Colonic mucosa (tissue), 4 donors: Measurements from ENCODE around the gene RAX2. TPM values are rescaled to one million over a fixed set of nuclear protein-coding genes. Genes with fewer than 3 reads are reported as not detected.

ENCODE experiments used
- DNase-seq: peaks from one replicate; pipeline ENCODE4 v3.0.0-alpha.2; 2020
- H3K27ac ChIP-seq: fragments of 200-600 bp; one replicate; pipeline ENCODE4 v1.8.0; 2021
- H3K27me3 ChIP-seq: fragments of 200-600 bp; one replicate; pipeline ENCODE4 v1.8.0; 2021
- H3K36me3 ChIP-seq: fragments of 200-600 bp; one replicate; pipeline ENCODE4 v1.8.0; 2021
- H3K4me1 ChIP-seq: fragments of 200-600 bp; one replicate; pipeline ENCODE4 v1.8.0; 2021; ENCODE audit warnings: mild to moderate bottlenecking
- H3K4me3 ChIP-seq: fragments of 200-600 bp; one replicate; pipeline ENCODE4 v1.8.0; 2021
- H3K9ac ChIP-seq, 2 donors: one replicate each; pipeline ENCODE4 v1.7.0; 2013; ENCODE audit warnings: control low read depth in 2 of 2, low read depth in 2 of 2, low read length in 2 of 2
- H3K9me3 ChIP-seq: fragments of 200-600 bp; one replicate; pipeline ENCODE4 v1.8.0; 2021
- CTCF ChIP-seq: fragments of 200-600 bp; IDR thresholded peaks from one replicate; pipeline ENCODE4 v1.8.0; 2022; ENCODE audit warnings: antibody characterized with exemption, mild to moderate bottlenecking
- intact Hi-C: fragments of 100-400 bp; cut with DNase I; formaldehyde crosslinking; loops from one replicate; pipeline ENCODE4 v1.14.1; 2022
- total RNA-seq, 2 donors: library from RNA; stranded (reverse); fragmentation: NEBNext Ultra II Directional in 1 of 2; extraction: Animal tissue kit (Norgen Biotek cat#: 25700) in 1 of 2; gene quantifications; one replicate each; pipeline ENCODE4 v1.2.1, GENCODE V29; 2021
- donor health status: healthy.
- donor health status: DM: no; HTN: no; CAD: no.
- donor health status: DM: no; HTN: no; CAD: no.

Gene RAX2
- total RNA-seq, 2 donors from 2014 or later: not detected

GRCh38 chr19:3810708-3811355 is 38.8 kb upstream of the RAX2 start:
- H3K4me3 ChIP-seq: no peak overlapping the region

GRCh38 chr19:3809881-3810707 is 38.1 kb upstream of the RAX2 start:
- no peak for DNase-seq
- no peak overlapping the region for H3K9ac ChIP-seq
- no peak for TF ChIP-seq CTCF
- intact Hi-C loops: loop anchor here (10.0 kb wide), 1 partner anchor 45 kb away; the partner anchor contains the start of genes APBA3 and MRPL54
- no peak overlapping the region for H3K27ac ChIP-seq
- no peaks in the 10 kb centered on the region for H3K36me3 ChIP-seq
- no peaks in the 10 kb centered on the region for H3K27me3 ChIP-seq
- no peak overlapping the region for H3K4me3 ChIP-seq
- H3K9me3 ChIP-seq: no peaks in the 10 kb centered on the region
- H3K4me1 ChIP-seq: no peaks in the 10 kb centered on the region

More at GRCh38 chr19:3810708-3811355, 38.8 kb upstream of the RAX2 start:
- Histone ChIP-seq H3K4me1 (no peaks in the 10 kb centered on the region), H3K36me3 (no peaks in the 10 kb centered on the region), H3K27me3 (no peaks in the 10 kb centered on the region), H3K9me3 (no peaks in the 10 kb centered on the region), H3K9ac (no peak overlapping the region), H3K27ac (no peak overlapping the region)
- DNase-seq: no peak
- no peak for TF ChIP-seq CTCF
- intact Hi-C loops: loop anchor here (10.0 kb wide), 1 partner anchor 46 kb away; the partner anchor contains the start of genes APBA3 and MRPL54

GRCh38 chr19:3808420-3809143 is 36.6 kb upstream of the RAX2 start:
- Histone ChIP-seq H3K4me1 (no peaks in the 10 kb centered on the region), H3K36me3 (no peaks in the 10 kb centered on the region), H3K4me3 (no peak overlapping the region), H3K9me3 (no peaks in the 10 kb centered on the region), H3K27ac (no peak overlapping the region), H3K27me3 (no peaks in the 10 kb centered on the region), H3K9ac (no peak overlapping the region)
- DNase-seq: no peak
- no peak for TF ChIP-seq CTCF
- intact Hi-C loops: no loop called here

GRCh38 chr19:3807574-3808354 is 35.7 kb upstream of the RAX2 start:
- H3K9ac ChIP-seq: no peak overlapping the region
- H3K4me3 ChIP-seq: no peak overlapping the region
- H3K4me1 ChIP-seq: no peaks in the 10 kb centered on the region
- no peaks in the 10 kb centered on the region for H3K9me3 ChIP-seq
- intact Hi-C loops: no loop called here
- TF ChIP-seq CTCF: no peak
- no peaks in the 10 kb centered on the region for H3K27me3 ChIP-seq
- no peak for DNase-seq
- no peak overlapping the region for H3K27ac ChIP-seq
- H3K36me3 ChIP-seq: no peaks in the 10 kb centered on the region

- no peak overlapping the region for H3K9ac ChIP-seq
- no peak overlapping the region for H3K27ac ChIP-seq
- H3K36me3 ChIP-seq: no peaks in the 10 kb centered on the region
- H3K27me3 ChIP-seq: no peaks in the 10 kb centered on the region
- no peak overlapping the region for H3K4me3 ChIP-seq
- DNase-seq: no peak
- intact Hi-C loops: no loop called here
- TF ChIP-seq CTCF: no peak
- H3K4me1 ChIP-seq: no peaks in the 10 kb centered on the region
- H3K9me3 ChIP-seq: no peaks in the 10 kb centered on the region
Measured at GRCh38 chr19:3807131-3807480, 35.1 kb upstream of the RAX2 start.
